ENCODE results near the gene TEAD1.
A peak's percentile ranks its signal among the peaks of the same experiment; 100 is the strongest.

Gene TEAD1

DNA sequence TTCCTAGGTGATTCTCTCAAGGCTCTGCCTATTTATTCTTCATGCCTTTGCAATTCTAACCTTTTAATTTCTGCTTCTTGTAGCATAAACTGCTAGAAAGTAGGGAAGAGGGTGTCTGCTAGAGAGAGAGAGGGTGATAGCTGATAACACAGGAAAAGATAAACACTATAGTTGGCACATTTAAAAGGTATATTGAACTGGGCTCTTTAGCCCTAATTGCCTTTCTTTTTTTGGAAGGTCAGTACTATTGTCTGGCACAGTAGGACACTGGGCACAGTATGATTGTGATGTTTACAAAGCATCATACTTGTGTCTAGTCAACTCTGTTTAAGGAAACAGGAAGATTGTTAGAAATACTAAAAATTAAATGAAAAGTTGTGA, 33.3 kb downstream of the TEAD1 start:
- no peak for DNase-seq (ENCODE audit: low read depth in 2 of 2)

DNA sequence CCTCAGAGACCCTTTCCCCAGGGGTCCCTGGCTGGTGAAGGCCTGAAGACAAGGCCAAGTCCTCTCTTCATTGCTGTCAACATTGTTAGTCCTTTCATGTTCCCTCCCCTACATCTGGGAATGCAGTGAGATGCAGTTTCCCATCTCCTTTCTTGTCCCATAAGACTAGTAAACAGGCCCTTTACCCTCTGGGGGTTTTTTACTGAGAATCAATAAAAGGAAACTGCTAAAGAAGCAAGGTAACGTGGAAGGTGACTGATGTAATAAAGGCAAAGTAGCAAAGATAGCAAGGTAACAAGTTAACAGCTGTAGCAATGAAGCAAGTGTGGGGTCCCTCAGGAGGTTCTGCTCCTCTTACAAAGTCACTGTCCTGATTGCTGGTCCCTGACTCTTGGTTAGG, 37.3 kb downstream of the TEAD1 start:
- no peak for DNase-seq (ENCODE audit: low read depth in 2 of 2)

DNA sequence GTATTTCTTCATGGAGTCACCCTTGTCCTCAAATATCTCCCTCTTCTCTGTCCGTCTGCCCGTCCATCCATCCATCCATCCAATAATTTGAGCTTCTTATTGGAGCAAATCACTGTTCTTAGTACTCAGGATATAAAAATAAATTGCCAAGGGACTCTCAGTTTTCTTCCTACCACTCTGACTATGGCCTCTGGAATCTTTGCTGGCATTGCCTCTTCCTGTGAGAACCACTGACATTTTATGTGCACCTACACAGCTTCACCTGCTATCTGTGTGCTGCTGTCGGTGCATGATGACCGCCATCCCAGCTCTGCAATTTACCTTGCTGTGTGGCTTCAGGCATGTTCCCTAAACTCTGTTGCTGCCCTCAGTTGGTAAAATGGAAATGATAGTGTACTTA, 37.9 kb downstream of the TEAD1 start:
- DNase-seq (ENCODE audit: low read depth in 2 of 2): no peak

DNA sequence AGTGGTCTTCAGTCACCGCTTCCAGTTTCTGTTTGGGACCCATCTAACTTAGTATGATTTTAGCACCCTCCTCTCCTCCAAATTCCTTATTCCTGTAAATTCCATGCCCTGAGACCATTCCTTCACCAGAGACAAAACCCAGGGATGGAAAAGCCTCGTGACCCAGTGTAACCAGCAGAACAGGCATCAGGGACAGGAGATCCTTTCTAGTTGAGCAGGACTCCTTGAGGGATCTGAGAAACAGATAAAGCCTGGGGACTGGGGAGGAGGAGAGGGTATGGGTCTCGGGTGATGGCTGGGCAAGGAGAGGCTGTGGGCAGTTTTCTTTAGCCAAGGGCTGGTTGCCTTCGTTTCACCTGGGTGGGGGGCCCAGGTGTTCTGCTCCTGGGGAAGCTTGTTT, 40.9 kb downstream of the TEAD1 start:
- DNase-seq (ENCODE audit: low read depth in 2 of 2): no peak

DNA sequence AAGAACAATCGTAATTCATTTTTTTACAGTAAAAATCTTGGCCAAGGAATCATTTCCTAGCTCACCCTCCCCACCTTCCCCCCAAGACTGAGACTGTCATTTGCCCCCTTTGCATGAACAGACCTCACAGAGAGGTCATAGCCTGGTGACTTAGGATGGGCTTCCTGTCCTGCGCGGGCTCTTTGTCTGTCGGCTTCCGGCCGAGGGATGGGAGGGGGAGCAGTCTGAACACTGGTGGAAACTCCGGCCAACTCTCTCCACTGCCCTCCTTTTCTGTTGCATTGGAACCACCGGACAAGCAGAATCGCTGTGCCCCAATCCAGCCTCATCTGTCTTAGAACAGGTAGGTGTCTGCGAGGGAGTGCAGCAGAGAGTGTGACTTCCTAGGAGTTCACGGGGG, 41.7 kb downstream of the TEAD1 start:
- DNase-seq (ENCODE audit: low read depth in 2 of 2): no peak

DNA sequence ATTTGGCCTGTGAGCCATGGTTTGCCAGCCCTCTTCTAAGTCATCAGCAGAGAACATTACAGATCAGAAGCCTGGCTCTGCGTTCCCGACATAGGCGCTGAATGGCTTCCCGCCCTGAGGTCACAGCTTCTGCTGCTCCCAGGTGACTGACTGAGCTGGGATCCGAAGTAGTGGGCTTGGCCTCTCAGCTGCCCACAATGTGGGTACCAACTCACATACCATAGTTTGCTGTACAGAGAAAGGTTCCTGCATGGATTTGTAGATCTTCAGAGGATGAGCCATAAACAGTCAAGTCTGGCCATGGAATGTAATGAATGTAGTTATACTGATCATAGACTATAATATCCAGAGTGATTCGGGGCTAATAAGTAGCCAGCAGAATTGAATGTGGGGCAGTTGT, 42.6 kb downstream of the TEAD1 start:
- DNase-seq (ENCODE audit: low read depth in 2 of 2): no peak

DNA sequence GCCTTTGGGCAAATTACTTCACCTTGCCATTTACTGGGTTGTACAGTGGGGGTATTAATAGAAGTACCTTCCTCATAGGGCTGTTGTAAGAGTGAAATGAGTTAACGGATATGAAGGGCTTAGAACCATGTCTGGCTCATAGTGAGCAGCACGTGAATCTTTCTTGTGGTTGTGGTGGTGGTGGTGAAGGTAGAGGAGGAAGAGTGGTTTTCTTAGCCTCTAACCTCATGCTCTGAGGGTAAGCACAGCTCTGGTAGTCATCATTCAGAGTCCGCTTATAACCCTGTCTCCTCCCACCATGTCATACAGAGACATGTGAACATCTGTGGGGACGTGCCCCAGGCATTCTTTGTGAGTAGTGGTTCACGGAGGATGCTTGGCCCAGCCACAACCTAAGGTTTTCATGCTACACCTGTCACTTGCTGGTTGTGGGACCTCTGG, 43.6 kb downstream of the TEAD1 start:
- peak; percentile 15 to 20 for DNase-seq (ENCODE audit: low read depth in 2 of 2)

DNA sequence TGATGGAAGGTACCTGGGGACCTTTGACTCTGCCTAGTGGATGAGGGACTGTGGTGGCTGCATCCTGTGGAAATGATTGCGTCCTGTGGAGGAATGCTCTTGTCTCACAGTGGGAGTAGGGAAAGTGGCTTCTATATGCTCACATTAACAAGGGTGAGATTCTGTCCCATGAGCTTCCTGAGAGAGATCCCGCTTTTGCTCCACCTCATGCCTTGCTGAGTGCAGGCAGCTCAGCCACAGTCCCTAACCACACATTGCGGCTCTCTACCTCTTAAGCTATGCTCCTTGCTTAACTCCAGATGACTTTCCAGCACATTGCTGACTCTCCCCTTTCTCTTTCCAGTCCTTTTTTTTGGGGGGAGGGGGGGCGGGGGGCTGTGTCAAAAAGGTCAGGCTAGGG, 45.0 kb downstream of the TEAD1 start:
- DNase-seq (ENCODE audit: low read depth in 2 of 2): no peak

DNA sequence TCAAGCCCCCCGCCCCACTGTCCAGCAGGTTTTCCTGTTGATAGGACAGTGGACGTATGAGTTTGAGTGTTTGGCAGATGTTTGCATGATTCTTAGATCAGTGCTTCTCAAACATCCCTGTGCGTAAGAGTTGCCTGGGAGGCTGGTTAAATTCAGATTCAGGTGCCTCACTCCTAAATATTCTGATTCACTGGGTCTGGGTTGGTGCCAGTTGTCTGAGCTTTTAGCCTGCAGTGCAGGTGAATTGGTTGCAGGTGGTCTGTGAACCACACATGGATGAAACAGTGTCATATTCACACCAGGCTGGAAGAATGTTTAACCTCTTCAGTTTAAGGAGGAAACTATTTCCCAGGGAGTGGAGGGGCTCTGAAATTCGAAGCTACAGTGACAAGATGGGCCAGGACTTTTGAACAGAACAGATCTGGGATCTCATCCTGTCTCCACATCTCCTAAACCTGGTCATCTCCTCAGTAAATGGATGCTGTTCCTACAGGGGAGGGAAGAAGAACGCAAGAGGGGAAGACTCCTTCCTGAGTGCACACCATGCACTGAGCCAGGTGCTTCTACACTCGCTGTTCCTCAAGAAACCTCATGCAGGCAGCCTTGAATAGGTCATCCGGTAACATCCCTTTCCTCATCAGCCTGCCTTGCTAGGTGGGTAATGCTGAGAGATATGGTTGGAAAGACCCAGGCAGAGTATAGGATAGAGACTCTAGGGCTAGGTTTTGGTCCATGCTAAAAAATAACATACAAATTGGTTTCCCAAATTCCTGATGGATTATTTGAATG, 47.8 kb downstream of the TEAD1 start:
- DNase-seq (ENCODE audit: low read depth in 2 of 2): no peak

DNA sequence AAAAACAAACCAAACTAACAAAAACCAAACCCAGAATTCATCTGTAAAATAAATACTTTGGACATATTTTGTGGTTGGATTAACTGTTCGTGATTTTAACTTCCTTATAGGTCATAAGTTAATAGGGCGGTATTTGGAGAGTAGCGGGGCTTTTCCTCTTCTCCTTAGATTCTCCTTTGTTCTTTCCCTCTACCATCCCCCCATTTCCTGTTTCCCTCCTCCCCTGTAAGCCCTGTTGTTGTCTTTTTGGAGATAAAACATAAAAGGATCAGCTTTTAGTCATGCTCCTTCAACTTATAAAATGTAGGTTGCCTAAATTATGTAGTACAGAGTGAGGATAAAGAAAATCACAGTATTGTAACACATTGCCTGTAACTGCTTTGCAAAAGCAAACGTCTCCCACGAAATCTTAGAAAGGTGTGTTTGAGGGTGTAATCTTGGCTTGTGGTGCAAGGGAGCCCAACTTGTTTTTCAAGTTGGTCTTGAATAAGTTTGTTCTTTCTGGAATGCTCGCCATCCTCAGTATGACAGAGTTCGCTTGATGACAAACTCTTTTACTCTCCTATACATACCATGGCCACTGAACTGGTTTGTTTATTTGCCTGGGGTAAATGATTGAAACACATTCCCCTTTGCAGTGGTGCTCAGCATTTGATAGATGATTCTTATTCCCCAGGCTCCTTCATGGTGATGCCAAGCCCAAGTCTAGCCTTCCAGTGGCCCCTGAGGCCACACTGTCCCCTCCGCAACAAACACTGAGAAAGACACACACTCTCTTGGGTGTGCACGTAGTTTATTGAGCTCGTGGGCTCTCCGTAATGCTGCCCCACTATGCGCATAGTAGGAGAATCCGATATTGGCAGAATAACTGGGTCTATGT, 49.4 kb downstream of the TEAD1 start:
- no peak for DNase-seq (ENCODE audit: low read depth in 2 of 2)

DNA sequence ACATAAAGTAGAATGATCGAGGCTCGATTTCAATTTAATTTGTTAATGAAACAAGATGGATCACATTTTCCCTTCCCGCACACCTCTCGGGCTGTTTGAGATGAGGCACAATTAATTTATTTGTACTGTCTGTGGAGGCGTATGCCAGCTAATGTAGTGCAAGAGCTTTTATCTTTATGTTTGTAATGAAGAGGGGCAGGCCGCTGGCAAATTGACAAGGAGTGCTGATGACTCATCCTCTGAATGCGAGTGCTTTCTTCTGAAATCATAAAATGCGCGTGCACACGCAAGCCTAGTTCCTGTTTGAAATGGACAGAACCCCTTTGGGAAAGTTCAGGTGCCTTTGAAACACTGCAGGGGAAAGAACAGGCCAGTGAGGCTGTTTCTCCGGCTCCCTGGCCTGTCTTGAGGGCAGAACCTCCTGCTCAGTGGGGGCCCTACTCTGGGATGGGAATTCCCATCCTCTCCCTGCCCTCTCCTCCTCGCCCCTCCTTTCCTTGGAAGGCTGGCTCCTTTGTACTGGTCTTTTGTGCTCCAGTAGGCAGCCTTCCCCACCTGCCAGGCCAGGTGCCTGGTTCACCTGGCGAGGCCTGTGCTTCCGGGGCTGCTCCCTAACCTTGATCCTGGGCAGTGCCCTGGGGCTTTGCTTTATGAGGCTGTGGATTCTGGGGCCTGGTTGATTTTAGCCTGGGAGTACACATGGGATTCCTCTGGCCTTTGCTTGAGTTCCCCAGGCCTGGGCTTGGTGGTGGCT, 50.3 kb downstream of the TEAD1 start:
- DNase-seq (ENCODE audit: low read depth in 2 of 2): no peak

DNA sequence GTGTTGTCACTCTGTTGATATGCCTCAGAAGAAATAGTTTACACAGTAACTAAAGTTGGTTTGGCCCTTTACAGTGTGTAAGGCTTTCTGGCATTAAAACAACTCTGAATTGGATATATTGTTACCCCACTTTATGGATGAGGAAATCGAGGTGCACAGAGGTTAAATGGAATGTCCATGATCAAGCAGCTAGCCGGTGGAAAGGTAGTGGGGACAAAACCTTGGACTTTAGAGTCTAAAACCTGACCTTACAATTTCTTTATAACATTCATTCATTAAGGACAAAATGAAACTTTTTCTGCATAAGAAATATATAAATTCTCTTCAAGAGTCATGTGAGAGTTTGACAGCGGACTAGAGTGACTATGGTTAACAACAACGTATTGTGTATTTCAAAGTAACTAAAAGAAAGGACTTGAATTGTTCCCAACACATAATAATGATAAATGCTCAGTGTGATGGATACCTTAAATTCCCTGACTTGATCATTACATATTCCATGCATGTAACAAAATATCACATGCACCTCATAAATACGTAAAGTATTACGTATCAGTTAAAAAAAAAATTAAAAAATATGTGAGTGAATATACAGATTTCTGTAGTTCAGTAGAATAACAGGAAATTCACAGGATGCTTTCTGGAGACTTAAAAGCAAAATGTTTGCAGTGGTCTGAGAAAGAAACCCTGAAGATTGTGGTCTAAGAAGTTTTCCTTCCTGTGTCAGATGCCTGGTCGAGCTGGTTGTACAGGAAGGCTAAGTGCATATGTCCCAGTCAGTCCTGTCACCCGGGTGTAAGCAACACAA, 51.0 kb downstream of the TEAD1 start:
- no peak for DNase-seq (ENCODE audit: low read depth in 2 of 2)

DNA sequence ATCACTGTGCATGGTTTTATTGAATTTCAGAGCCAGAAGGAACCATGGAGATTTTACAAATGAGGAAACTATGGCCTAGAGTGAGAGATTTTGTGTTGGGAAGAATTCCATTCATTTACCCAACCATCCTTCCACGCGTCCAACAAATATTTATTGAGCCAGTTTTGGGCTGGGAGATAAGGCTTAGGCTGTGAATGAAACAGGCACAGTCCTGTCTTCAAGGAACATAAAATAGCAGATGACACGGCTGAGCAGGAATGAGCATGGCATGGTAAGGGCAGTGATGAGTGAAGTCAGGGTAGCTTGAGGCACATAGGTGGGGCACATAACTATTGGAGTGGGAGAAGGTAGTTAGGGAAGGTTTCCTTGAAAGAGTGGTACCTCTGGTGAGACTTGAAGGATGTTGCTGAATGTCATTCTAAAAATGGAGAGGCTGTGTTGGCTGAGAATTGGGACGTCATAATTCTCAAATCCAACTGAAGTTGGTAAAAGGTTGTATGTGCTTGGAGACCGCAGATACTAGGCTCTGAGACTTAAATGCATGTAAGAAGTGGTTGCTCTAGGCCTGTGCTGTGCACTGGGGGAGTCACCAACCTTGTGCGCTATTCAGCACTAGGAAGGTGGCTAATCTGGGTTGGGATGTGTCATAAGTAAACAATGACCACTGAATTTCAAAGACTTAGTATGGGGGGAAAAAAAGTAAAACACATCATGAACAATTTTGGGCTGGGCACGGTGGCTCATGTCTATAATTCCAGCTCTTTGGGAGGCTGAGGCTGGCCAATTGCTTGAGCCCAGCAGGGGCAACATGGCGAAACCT, 51.9 kb downstream of the TEAD1 start:
- DNase-seq (ENCODE audit: low read depth in 2 of 2): no peak

DNA sequence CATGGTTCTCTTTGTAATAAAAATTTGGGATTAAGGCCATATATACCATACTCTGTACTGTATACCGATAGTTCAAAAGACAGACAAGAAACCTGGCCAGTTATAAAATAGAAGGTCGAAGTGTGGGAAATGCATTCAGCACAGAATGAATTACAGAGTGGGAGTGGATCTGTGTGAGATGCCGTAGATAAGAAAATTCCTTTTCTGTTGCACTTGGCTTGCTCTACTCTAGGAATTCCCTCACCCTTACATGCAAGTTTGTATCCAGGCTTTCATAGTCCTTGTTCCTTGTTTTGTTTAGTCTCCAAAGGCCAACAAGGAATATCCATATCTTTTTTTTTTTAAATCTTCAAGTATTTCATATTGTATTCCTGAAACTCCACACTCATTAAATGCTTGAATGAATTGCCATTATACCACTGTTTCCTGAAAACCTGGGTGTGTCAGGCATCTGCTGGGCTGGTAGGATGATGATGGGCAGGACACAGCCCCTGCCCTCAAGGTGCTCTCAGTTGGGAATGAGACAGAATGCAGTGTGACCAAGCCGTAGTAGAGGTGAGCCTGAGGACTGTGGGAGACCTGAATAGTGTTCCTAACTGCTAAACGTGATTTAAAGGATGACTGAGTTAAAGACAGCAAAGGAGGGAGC, 53.5 kb downstream of the TEAD1 start:
- DNase-seq (ENCODE audit: low read depth in 2 of 2): no peak

DNA sequence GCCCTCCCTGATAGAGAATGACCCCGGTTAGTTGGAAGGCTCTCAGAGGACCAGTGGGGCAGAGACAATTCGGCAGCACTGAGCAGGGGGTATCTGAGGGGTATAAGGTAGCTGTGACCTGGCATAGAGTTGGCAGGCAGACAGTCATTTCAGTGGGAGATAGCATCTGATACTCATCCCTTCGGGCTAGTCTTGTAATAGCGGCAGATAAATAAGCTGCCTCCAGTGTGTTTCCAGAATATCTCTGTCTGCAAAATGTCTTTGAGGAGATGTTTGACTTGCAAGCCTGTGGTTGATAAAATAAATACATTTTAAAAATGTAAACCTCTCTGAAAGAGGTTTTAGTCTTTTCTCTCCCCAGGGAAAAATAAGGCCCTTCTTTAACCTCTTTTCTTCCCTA, 54.2 kb downstream of the TEAD1 start:
- no peak for DNase-seq (ENCODE audit: low read depth in 2 of 2)

DNA sequence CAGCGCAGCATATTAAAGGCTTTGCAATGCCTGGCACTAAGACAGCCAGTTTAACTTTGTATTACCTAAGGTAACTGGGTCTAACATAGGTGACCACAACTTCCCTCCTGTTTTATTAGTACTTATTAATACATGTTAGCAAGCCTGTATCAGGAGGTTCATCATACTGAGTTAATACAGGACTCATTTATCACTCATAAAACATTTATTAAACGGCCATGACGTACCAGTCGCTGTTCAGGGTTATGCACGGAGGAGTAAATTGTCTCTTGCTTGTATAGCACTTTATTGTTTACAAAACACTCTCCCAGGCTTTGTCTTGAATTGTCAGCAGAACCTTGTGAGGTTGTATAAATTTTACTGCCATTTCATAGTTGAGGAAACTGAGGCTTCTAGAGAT, 55.7 kb downstream of the TEAD1 start:
- no peak for DNase-seq (ENCODE audit: low read depth in 2 of 2)

DNA sequence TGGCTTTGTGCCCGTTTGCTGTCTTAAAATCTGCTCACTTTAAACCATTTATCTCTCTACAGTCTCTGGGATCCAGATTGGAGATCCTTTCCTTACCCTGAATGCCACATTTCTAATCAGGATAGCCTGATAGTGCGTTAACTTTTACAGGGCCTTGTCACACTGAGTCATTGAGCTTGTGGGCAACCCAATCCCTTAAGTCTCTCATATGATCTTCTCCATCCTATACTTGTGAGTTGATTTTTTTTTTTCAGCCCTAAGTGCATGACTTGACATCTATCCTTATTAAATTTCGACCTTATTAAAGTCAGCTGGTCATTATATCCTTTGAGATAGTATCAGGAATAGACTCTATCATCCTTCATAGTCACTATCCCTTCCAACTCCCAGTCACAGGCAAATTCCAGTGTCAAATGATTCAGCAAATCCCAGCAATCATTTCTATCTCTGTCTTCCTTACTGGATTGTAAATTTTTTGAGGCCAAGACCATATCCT, 57.7 kb downstream of the TEAD1 start:
- DNase-seq (ENCODE audit: low read depth in 2 of 2): no peak

DNA sequence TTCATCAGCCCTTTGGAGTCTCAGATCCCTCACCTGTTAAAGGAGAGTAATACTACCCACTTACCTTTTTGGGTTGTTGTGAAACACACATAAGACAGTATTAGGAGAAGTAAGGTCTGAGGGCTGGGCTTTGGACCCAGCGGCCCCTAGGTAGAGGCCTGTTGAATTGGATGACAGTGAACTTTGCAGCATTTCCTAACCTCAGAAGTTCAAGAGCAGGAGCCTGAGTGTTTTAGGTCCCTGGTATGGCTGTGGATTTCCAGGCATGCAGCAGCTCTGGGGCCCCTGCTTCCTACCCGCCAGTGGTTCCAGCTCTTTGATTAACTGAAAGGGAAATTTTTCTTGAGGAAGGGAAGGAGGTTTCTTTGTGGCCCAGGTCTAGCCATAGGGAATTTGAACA, 58.9 kb downstream of the TEAD1 start:
- DNase-seq (ENCODE audit: low read depth in 2 of 2): no peak

DNA sequence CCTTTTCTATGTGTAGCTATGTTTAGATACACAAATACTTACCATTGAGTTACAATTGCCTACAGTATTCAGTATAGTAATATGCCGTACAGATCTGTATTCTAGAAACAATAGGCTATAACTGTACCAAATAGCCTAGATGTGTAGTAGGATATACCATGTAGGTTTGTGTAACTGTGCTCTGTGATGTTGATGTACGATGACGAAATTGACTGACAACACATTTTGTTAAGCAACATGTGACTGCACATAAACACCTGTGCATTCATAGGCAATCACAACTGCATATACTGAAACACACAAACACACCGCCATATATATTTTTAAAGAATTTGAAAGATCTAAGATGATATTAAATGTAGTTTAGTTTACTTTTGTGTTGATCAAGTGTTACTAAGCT, 60.4 kb downstream of the TEAD1 start:
- no peak for DNase-seq (ENCODE audit: low read depth in 2 of 2)

DNA sequence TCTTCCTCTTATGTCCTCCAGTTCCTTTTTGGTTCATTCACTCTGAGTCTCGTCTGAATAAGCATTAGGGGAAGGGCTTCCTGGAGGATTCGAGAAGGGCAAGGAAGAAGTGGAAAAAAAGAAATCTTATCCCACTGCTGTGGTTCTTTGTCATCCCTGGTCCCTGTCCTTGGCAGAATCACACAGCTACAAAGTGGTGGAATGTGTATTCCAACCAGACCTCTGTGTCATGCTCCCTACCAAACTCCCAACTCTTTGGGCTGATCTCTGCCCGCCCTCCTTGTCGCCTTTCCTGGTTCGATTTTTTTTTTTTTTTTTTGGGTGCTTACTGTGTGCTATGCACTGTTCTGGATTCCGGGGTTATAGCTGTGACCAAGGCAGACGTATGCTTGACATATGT, 61.0 kb downstream of the TEAD1 start:
- DNase-seq (ENCODE audit: low read depth in 2 of 2): no peak
